HG03064 (cell line): Measurements from ENCODE around the gene FBXO3.
"Not testable (repeated sequence)": the region's sequence is repeated elsewhere in the genome, so short reads cannot be mapped to it uniquely, and the experiment has no call there.

Experiments used
- ATAC-seq: cut with Tn5 transposase; IDR thresholded peaks from one replicate; pipeline ENCODE4 v1.9.1; 2021; ENCODE audit warnings: low read depth; ENCODE audit not compliant: unreplicated experiment

The FBXO3 gene

DNA sequence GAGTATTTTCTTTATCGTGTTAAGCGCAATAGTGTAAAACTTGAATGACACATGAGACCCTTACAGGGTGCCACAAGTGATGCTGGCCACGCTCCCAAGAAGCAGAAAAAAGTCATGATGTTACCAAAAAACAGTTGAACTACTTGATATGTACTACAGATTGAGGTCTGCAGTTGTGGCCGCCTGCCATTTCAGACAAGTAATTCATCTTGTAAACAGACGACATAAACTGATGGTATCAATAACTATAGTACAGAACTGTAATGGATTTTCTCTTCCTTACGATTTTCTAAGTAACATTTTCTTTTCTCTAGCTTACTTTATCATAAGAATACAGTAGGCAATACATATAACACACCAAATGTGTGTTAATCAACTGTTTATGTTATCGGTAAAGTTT, 43.6 kb downstream of the FBXO3 start:
- no peak for ATAC-seq

DNA sequence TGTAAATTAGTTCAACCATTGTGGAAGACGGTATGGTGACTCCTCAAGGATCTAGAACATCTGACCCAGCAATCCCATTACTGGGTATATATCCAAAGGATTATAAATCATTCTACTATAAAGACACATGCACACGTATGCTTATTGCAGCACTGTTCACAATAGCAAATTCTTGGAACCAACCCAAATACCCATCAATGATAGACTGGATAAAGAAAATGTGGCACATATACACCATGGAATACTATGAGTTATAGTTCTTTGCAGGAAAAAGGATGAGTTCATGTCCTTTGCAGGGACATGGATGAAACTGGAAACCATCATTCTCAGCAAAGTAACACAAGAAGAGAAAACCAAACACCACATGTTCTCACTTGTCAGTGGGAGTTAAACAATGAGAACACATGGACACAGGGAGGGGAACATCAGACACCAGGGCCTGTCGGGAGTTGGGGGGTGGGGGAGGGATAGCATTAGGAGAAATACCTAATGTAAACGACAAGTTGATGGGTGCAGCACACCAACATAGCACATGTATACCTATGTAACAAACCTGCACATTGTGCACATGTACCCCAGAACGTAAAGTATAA, 45.2 kb downstream of the FBXO3 start:
- ATAC-seq: not testable (repeated sequence)

DNA sequence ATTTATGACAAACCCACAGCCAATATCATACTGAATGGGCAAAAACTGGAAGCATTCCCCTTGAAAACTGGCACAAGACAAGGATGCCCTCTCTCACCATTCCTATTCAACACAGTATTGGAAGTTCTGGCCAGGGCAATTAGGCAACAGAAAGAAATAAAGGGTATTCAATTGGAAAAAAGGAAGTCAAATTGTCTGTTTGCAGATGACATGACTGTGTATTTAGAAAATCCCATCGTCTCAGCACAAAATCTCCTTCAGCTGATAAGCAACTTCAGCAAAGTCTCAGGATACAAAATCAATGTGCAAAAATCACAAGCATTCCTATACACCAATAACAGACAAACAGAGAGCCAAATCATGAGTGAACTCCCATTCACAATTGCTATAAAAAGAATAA, 46.8 kb downstream of the FBXO3 start:
- ATAC-seq: not testable (repeated sequence)

DNA sequence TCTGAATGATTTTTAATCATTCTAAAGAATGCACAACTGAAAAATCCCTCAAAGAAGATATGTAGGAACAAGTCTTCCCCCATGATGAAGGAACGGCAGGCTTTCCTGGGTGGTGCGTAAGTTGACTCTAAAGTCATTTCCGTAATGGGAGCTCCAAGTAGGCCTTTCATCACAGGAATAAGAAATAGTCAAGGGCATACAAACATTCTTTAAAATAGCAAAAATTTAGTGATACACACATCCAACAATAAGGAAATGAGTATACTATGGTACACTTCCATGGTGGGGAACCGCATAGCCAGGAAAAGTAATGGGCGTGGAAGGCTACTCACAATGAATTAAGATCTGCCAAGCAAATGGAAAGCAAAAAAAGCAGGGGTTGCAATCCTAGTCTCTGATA, 48.8 kb downstream of the FBXO3 start:
- no peak for ATAC-seq

DNA sequence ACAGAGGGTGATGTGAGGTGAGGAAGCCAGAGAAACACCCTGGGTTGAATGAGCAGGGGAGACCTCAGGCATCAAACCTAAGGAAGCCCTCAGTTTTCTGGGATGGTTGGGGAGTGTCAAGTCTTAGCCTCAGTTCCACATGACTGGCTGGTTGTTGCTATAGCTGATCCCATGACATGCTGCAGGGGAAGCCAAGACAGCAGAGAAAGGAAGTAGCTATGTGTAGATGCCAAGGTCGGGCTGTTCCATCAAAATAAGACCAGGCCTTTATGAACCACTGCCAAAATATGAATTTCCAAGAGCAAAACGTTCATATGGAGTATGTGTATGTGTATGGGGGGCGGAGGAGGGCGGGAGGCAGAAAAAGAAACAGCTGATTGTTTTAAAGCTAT, 49.7 kb downstream of the FBXO3 start:
- no peak for ATAC-seq

DNA sequence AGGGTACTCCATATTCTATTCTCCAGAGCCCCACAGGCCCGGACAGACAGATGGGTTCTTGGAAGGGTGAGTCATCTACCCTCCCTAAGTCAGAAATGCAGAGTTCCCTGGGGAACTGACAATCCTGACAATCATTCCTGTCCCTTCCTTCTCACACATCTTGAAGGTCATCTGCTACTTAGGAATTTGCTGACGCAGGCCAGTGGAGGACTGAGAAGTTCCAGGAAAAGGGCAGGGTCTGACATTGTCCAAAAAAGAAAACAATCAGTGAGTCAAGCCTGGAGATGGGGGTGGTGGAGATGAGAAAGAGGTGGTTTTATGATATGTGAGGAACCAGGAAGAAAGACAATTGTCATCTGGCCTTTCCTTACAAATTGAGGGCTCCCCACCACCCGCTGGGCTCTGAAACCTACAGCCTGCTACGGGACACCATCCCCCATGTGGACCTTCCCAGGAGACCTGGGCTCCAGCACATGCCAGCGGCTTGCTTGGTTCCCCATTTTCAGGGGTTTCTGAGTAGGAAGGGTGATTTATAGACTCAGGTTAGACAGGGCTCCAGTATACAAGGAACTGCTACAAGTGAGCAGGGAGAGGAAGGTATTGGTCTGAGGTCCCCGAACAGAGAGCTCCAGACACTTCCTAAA, 51.0 kb downstream of the FBXO3 start:
- ATAC-seq: no peak

DNA sequence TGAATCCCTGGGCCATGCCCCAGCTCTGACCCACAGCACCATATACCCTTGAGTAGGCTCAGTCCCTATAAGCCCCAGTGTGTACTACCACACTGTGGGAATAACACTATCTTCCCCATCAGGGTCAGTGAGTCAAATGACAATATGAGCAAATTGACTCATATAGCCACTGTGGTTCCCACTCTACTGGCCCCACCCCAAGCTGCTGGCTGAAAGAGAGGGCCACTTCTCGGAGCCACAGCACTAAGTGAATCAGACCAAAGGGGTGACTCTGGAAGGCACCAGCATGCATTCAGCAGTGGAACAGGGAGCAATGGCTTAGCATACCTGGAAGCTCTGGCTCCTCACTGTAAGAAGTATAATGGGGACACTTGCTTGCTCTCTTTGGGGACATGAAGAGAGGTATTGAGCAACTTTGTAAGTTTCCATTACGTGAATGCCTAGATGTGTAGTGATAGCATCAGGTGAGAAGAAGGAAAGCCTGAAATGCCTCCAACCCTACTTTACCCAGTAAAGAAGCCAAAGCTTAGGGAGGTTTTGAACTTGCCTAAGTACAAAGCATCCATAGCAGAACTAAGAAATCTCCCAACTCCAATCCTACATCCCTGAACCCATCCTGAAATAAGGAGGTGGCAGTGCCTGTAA, 51.6 kb downstream of the FBXO3 start:
- peak; percentile 51 for ATAC-seq

DNA sequence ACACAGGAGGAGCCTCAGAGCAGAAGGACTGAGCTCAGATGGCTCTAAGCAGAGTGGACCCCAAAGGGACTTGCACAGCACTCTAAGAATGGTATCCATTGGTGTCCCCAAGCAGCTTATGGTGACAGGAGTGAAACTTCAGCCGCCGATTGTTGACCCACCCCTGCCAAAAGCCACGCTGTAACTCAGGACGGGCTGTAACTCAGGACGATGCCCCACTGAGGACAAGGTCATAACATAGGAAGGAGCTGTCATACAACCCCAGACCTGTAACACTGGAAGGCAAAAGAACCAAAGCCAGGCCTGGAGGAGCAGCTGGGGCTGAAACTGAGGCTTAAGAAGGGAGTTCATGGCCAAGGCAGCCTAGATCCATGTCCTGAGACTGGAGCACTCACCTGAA, 52.3 kb downstream of the FBXO3 start:
- ATAC-seq: no peak

DNA sequence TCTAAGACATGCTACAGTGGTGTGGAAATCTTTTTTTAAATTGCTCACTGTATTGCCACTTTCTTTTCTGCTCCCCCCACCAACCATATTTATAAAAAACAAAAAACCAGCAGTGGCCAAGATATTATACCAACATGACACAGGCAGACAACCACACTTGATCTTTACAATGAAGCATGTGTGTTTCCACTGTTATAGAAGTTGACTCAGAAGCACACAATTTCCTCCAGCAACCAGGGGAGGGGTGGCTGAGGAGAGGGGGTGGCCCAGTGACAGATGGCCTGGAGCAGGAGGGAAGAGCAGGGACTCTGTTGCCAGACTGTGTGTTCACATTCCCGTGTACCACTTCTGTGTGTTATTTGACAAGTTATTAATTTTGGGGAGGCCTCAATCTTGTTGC, 52.9 kb downstream of the FBXO3 start:
- ATAC-seq: no peak

DNA sequence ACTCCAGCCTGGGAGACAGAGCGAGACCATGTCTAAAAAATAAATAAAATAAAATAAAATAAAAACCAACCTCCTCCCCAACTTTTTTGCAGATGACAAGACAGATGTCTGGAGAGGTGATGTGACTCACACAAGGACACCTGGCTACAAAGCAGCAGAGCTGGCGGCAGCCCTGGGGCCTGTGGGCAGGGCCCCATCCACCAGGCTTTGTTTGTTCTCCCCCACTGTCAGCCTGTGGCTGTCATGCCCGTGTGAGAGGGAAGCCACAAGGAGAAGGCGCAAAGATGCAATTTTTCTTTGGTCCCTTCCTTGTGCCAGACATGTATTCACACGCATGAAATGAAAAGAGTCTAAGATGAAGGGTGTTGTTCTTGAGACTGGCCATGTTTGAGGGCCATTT, 54.7 kb downstream of the FBXO3 start:
- no peak for ATAC-seq

DNA sequence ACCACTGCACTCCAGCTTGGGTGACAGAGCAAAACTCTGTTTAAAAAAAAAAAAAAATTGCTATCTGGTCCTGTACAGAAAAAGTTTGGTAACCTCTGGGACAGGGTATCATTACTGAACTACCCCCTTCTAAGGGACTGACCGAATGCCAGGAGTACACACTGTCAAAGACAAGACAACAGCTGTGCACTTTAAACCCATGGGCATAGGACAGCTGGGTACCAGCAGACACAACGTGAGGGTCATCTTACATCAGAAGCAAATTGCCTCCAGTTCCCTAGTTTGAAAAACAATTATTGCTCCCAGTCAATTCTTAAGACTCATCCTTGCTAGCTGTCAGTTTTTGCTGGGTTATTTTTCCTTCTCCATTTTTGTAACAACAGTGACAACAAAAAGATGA, 55.9 kb downstream of the FBXO3 start:
- no peak for ATAC-seq

DNA sequence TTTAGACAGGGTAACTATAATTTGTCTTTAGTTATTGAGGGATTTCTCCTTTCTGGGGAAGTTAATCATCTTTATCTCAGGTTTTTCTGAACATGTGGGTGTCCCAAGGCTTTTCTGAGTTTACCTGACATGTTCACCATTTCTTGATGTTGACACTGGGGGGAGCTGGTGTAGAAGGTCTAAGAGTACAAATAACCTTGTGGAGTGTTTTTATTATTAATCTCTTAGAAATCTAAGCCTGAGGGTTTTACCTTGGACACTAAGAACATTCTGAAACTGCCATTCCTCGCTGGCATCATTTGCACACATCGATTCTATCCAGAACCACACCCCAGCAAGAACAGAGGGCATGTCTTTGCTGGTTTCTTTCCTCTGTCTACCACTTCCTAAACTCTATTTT, 58.1 kb downstream of the FBXO3 start:
- no peak for ATAC-seq

DNA sequence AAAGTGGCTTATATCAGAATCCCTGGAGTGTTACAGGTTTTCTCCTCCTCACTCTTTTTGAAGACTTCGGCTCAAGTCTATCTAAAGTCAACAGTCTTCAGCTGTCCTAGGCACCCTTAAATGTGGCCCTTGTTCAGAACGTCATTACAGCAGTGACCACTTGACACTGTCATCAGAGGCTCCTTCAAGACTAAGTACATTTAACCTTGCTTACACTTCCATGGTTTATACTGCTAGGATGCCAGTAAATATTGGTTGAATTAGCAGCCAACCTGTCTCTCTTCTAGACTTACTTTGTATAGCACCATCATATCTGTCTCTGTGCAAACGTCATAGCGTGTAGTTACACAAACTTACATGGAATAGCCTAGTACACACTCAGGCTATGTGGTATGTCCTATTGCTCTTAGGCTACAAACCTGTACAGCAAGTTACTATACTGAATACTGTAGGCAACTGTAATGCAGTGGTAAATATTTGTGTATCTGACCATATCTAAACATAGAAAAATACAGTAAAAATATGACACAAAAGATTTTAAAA, 60.4 kb downstream of the FBXO3 start:
- no peak for ATAC-seq

DNA sequence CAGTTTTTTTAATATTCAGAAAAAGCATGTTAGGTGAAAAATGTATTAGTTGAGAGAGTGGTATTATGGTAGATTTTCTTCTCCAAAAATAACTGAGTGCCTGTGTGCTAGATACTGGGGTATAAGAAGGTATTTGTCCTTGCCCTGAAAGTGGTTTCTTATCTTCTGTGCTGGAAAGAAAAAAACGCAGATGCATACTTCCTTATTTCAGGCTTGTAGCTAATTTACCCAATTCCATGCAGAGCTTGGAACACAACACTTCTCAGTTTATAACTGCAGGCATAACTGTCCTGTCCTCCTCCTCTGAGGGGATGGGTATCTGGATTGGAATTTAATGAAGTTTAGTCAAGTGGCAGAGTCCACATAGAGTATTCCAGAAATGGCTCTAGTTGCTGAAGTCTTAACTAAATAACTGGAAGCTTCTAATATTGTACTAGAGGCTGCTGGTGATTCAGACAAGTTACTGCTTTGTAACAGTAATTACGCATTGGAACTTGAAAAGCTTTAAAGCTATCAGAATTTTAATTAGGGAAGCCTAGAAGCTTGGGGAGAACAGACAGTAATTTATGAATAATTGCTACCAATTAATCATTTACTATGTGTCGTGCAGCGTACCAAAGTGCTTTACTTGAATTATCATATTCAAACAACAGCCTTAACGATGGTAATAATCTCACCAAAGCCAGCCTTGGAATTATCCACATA, 61.0 kb downstream of the FBXO3 start:
- no peak for ATAC-seq

DNA sequence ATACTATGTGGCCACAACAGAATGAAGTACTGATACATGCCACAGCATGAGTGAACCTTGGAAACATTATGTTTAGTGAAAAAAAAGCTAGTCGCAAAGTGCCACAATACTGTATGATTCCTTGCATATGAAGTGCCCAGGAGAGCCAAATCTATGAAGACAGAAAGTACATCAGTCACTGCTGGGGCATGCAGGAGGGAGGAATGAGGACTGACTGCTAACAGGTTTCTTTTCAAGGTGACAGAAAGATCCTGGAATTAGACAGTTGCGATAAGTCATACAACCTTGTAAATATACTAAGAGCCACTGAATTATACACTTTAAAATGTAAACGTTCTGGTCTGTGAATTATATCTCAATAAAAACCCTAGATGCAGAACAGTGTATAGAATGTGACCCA, 61.9 kb downstream of the FBXO3 start:
- no peak for ATAC-seq

DNA sequence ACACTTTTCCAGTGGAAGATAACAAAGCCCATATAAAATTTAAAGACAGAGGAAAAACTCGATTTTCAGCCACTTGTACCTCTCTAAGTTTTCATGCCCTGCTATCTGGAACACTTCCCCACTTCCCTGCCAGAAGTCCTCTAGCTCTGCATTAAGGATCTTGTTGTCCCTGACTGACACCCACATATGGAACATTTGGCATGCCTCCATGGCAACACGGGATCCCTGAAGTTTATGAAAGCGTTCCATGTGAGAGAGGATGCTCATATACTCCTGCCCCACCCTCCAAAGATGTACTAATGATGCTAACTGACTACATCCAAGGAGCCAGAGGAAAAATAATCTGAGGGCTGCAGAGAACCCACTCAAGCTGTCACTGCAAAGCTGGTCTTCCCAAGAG, 64.9 kb downstream of the FBXO3 start:
- ATAC-seq: no peak

DNA sequence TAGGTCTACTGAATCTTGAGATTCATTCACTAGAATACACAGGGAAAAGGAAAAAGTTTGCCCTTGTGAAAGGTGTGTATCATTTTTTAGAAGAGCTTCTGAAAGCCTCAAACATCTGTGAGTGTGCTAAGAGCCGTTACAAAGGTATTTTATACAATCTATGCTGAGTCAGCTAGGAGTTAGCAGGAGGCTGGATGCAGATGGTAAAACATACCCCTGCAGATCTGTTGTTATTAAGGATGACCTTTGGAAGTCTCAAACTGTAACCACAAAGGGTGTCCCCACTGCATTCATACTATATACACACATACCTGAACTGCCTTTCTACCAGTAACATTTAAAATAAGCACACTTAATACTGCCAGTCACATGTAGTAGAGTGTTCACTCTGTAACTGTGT, 65.3 kb downstream of the FBXO3 start:
- no peak for ATAC-seq

DNA sequence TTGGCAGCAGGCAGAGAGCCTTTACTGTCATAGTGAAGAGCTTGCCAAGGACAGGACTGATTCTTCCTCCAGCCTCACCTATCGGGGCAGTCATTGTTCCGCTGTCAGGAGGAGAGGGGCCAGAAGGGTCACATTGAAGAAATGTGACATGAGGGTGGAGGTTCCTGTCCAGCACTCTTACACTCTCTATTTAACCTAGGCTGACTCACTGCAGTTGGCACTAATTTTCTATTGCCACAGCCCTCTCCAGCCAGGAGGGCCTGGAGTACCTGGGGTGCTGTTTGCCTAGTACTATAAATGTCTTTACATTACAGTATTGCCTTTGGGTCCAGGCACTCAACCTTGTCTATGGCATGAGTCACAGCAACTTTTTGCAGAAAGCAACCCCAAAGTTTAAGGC, 66.5 kb downstream of the FBXO3 start:
- ATAC-seq: not testable (repeated sequence)

DNA sequence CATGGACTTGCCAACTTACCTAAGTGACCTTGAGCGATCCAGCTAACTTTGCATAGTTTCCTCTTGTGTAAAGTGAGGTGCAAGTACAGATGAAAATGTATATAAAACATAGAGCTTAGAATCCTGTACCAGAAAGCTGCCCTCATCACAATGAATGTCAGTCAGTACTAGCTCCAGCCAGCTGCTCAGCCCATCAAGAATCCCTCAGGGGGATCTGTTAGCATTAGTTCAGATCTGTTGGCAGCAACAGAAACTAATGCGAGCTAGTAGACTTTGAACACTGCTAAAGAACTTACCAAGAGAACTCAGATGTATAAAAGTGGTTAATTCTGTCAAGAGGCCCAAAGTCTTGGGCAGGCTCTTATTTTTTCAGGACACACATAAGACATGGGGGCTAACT, 67.4 kb downstream of the FBXO3 start:
- no peak for ATAC-seq

DNA sequence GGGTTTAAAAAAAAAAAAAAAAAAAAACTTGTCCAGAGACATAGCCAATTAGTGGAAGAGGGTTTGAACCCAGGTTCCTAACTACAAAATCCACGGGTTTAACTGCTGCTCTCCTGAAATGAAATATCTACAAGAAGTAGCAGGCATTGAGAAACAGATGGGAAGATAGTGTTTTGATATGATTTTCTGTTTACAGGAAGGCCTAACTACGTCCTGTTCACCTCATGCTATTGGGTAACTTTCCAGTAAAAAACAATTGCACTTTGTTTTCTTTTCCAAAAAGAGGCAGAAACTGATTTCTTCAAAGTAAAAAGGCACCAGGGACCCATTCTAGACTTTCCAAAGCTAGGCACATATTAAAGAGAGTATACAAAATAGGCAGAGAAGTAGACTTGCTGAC, 67.8 kb downstream of the FBXO3 start:
- no peak for ATAC-seq

DNA sequence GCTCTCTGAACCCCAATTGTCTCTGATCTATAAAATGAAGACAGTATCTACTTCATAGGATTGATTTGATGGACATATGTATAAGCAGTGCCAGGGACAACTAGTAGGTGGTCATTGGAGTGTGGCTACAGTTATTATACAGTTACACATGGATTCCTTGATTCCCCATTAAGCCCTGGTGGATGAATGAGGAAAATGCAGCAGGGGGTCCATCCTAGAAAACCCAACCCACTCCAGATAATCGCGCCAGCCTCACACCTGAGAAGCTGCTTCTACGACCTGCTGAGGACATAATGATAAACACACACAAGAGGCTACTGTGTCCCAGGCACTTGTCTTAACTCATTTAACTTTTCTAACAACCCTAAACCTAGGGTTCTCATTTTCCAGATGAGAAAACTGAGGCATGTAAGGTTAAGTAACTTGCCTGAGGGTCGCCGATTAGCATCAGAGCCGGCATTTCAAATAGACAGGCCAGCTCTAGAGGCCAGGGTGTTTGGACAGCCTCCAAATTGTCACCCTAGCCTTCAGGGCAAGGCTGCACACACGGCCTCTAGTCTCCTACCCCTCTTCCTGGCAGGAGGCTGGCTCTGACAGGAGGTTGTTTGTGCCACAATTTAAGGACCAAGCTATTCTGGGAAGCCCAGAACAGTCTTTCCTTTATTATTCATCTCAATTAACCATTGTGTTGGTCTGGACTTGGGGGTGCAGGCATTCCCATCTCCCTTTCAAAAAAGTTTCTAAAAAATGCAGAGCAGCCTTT, 69.9 kb downstream of the FBXO3 start:
- ATAC-seq: no peak
